Stimulated activated effector memory CD8-positive, alpha-beta T cell treated with anti-CD3 and anti-CD28 coated beads, Interleukin-12 subunit alpha, Interleukin-12 subunit beta, amount 100 ng/mL, for 72 hours (primary cell): ENCODE results near the gene RIPK1.
"Not testable (repeated sequence)": the region's sequence is repeated elsewhere in the genome, so short reads cannot be mapped to it uniquely, and the experiment has no call there.

ENCODE experiments used
- ATAC-seq: fragments of 150-1000 bp; cut with Tn5 transposase; 2 replicates; pipeline ENCODE4 v1.10.0; 2021
- DNase-seq, 2 donors: peaks; one replicate each; pipeline ENCODE4 v3.0.0; 2021 to 2022; ENCODE audit warnings: low spot score in 2 of 2
- H3K27ac Mint-ChIP-seq: one replicate; pipeline ENCODE4 v1.8.0; 2022; ENCODE audit warnings: mild to moderate bottlenecking, mixed read lengths
- H3K36me3 Mint-ChIP-seq: one replicate; pipeline ENCODE4 v1.8.0; 2022; ENCODE audit warnings: mild to moderate bottlenecking, mixed read lengths
- H3K4me1 Mint-ChIP-seq: one replicate; pipeline ENCODE4 v1.8.0; 2022; ENCODE audit warnings: mixed read lengths
- H3K4me3 Mint-ChIP-seq: one replicate; pipeline ENCODE4 v1.8.0; 2022; ENCODE audit warnings: mild to moderate bottlenecking, mixed read lengths
- H3K9me3 Mint-ChIP-seq: one replicate; pipeline ENCODE4 v1.8.0; 2022; ENCODE audit warnings: mixed read lengths

RIPK1 gene

GRCh38 chr6:3058957-3059356 is 9.3 kb upstream of the RIPK1 start:
- Mint-ChIP-seq H3K27ac (no peak overlapping the region), H3K4me3 (no peak overlapping the region), H3K9me3 (no peaks in the 10 kb centered on the region), H3K4me1 (no peaks in the 10 kb centered on the region), H3K36me3 (peaks cover 6% of the 10 kb centered on the region)
- DNase-seq: no peak
- no peak for ATAC-seq

- not testable (repeated sequence) for H3K27ac Mint-ChIP-seq, H3K9me3 Mint-ChIP-seq, H3K4me1 Mint-ChIP-seq, DNase-seq, H3K4me3 Mint-ChIP-seq, ATAC-seq
- H3K36me3 Mint-ChIP-seq: peaks cover 12% of the 10 kb centered on the region
These were observed 8.2 kb upstream of the RIPK1 start for GRCh38 chr6:3060092-3060491.

GRCh38 chr6:3061501-3061941 is 6.8 kb upstream of the RIPK1 start:
- no peak for DNase-seq
- Mint-ChIP-seq H3K4me3 (no peak overlapping the region), H3K36me3 (peaks cover 12% of the 10 kb centered on the region), H3K4me1 (peaks cover 8% of the 10 kb centered on the region), H3K27ac (no peak overlapping the region), H3K9me3 (no peaks in the 10 kb centered on the region)
- ATAC-seq: peak; percentile 1

GRCh38 chr6:3063340-3063732 is 5.0 kb upstream of the RIPK1 start:
- not testable (repeated sequence) for H3K9me3 Mint-ChIP-seq, ATAC-seq, DNase-seq
- peaks cover 25% of the 10 kb centered on the region for H3K4me1 Mint-ChIP-seq
- H3K27ac Mint-ChIP-seq: peak overlapping the region; percentile 82
- H3K36me3 Mint-ChIP-seq: peaks cover 18% of the 10 kb centered on the region
- peak overlapping the region; percentile 90 for H3K4me3 Mint-ChIP-seq

- DNase-seq (peak; percentile 84 to 96), ATAC-seq (peak; percentile 91)
- Mint-ChIP-seq H3K27ac (peak overlapping the region; percentile 82), H3K4me1 (peaks cover 25% of the 10 kb centered on the region), H3K4me3 (peak overlapping the region; percentile 90), H3K9me3 (no peaks in the 10 kb centered on the region), H3K36me3 (peaks cover 23% of the 10 kb centered on the region)
These were observed 4.3 kb upstream of the RIPK1 start for GRCh38 chr6:3063733-3064700.

- Mint-ChIP-seq H3K36me3 (peaks cover 57% of the 10 kb centered on the region), H3K9me3 (no peaks in the 10 kb centered on the region), H3K4me1 (peaks cover 70% of the 10 kb centered on the region), H3K27ac (peak overlapping the region; percentile 60), H3K4me3 (no peak overlapping the region)
- DNase-seq (no peak), ATAC-seq (no peak)
These were observed 3.3 kb downstream of the RIPK1 start for GRCh38 chr6:3071568-3071967.

- DNase-seq: no peak
- ATAC-seq: no peak
- peak overlapping the region; percentile 71 for H3K27ac Mint-ChIP-seq
- no peak overlapping the region for H3K4me3 Mint-ChIP-seq
- peaks cover 69% of the 10 kb centered on the region for H3K36me3 Mint-ChIP-seq
- H3K9me3 Mint-ChIP-seq: no peaks in the 10 kb centered on the region
- peaks cover 71% of the 10 kb centered on the region for H3K4me1 Mint-ChIP-seq
These were observed 4.5 kb downstream of the RIPK1 start for GRCh38 chr6:3072798-3073197.

- Mint-ChIP-seq H3K27ac (peak overlapping the region; percentile 51), H3K4me3 (no peak overlapping the region), H3K9me3 (no peaks in the 10 kb centered on the region), H3K4me1 (peaks cover 66% of the 10 kb centered on the region), H3K36me3 (peaks cover 69% of the 10 kb centered on the region)
- no peak for DNase-seq
- ATAC-seq: no peak
These were observed 5.1 kb downstream of the RIPK1 start for GRCh38 chr6:3073382-3073781.

GRCh38 chr6:3075772-3076113 is 7.4 kb downstream of the RIPK1 start:
- Mint-ChIP-seq H3K4me3 (peak overlapping the region; percentile 51), H3K27ac (peak overlapping the region; percentile 90), H3K4me1 (peaks cover 61% of the 10 kb centered on the region), H3K9me3 (no peaks in the 10 kb centered on the region), H3K36me3 (peaks cover 73% of the 10 kb centered on the region)
- DNase-seq: no peak
- ATAC-seq: no peak

GRCh38 chr6:3076320-3076719 is 8.0 kb downstream of the RIPK1 start:
- DNase-seq (no peak), ATAC-seq (no peak)
- Mint-ChIP-seq H3K4me3 (peak overlapping the region; percentile 51), H3K4me1 (peaks cover 55% of the 10 kb centered on the region), H3K9me3 (no peaks in the 10 kb centered on the region), H3K36me3 (peaks cover 74% of the 10 kb centered on the region), H3K27ac (peak overlapping the region; percentile 90)

GRCh38 chr6:3077430-3077829 is 9.1 kb downstream of the RIPK1 start:
- Mint-ChIP-seq H3K27ac (peak overlapping the region; percentile 90), H3K36me3 (peaks cover 78% of the 10 kb centered on the region), H3K4me3 (no peak overlapping the region), H3K4me1 (peaks cover 50% of the 10 kb centered on the region), H3K9me3 (no peaks in the 10 kb centered on the region)
- DNase-seq (no peak), ATAC-seq (peak; percentile 45)

- not testable (repeated sequence) for H3K27ac Mint-ChIP-seq, H3K9me3 Mint-ChIP-seq, H3K4me3 Mint-ChIP-seq, ATAC-seq, DNase-seq
- Mint-ChIP-seq H3K4me1 (peaks cover 40% of the 10 kb centered on the region), H3K36me3 (peaks cover 80% of the 10 kb centered on the region)
These were observed 10.7 kb downstream of the RIPK1 start for GRCh38 chr6:3078952-3079351.

- Mint-ChIP-seq H3K27ac (no peak overlapping the region), H3K36me3 (peaks cover 86% of the 10 kb centered on the region), H3K4me1 (peaks cover 36% of the 10 kb centered on the region), H3K4me3 (no peak overlapping the region), H3K9me3 (no peaks in the 10 kb centered on the region)
- DNase-seq (no peak), ATAC-seq (no peak)
These were observed 11.4 kb downstream of the RIPK1 start for GRCh38 chr6:3079682-3080081.

- ATAC-seq (no peak), DNase-seq (no peak)
- H3K4me3 Mint-ChIP-seq: no peak overlapping the region
- no peak overlapping the region for H3K27ac Mint-ChIP-seq
- peaks cover 99% of the 10 kb centered on the region for H3K36me3 Mint-ChIP-seq
- H3K9me3 Mint-ChIP-seq: no peaks in the 10 kb centered on the region
- peaks cover 13% of the 10 kb centered on the region for H3K4me1 Mint-ChIP-seq
These were observed 13.7 kb downstream of the RIPK1 start for GRCh38 chr6:3081960-3082359.

- Mint-ChIP-seq H3K27ac (no peak overlapping the region), H3K4me3 (no peak overlapping the region), H3K4me1 (peaks cover 12% of the 10 kb centered on the region), H3K9me3 (no peaks in the 10 kb centered on the region), H3K36me3 (peaks cover 99% of the 10 kb centered on the region)
- ATAC-seq (no peak), DNase-seq (no peak)
These were observed 16.8 kb downstream of the RIPK1 start for GRCh38 chr6:3085074-3085473.

GRCh38 chr6:3086282-3086946 is 18.1 kb downstream of the RIPK1 start:
- no peak for DNase-seq
- H3K9me3 Mint-ChIP-seq: no peaks in the 10 kb centered on the region
- H3K4me1 Mint-ChIP-seq: peaks cover 12% of the 10 kb centered on the region
- H3K27ac Mint-ChIP-seq: peak overlapping the region; percentile 73
- H3K4me3 Mint-ChIP-seq: no peak overlapping the region
- ATAC-seq: no peak
- H3K36me3 Mint-ChIP-seq: peaks cover 93% of the 10 kb centered on the region
